Hepatocyte (in vitro differentiated cells): Measurements from ENCODE around the gene COBL. TPM values are rescaled to one million over a fixed set of nuclear protein-coding genes. Genes with fewer than 3 reads are reported as not detected.

Experiments
- DNase-seq: peaks from one replicate; pipeline ENCODE4 v3.0.0-alpha.2; 2016; ENCODE audit warnings: low spot score
- H2AFZ ChIP-seq: fragments of 200-600 bp; sonication (generic); 2 replicates; pipeline ENCODE4 v1.6.0; 2016; ENCODE audit warnings: antibody characterized with exemption, mild to moderate bottlenecking
- H3K27ac ChIP-seq: fragments of 200-600 bp; sonication (generic); 2 replicates; pipeline ENCODE4 v1.5.1; 2016; ENCODE audit warnings: mild to moderate bottlenecking
- H3K27me3 ChIP-seq: fragments of 200-600 bp; sonication (generic); 2 replicates; pipeline ENCODE4 v1.6.1; 2016
- H3K36me3 ChIP-seq: fragments of 200-600 bp; sonication (generic); replicated peaks from 2 replicates; pipeline ENCODE4 v1.5.1; 2016; ENCODE audit warnings: low read depth; ENCODE audit not compliant: insufficient read depth
- H3K4me1 ChIP-seq: fragments of 200-600 bp; sonication (generic); 2 replicates; pipeline ENCODE4 v1.5.1; 2016; ENCODE audit warnings: mild to moderate bottlenecking, moderate library complexity; ENCODE audit not compliant: insufficient read depth
- H3K4me2 ChIP-seq: fragments of 200-600 bp; sonication (generic); 2 replicates; pipeline ENCODE4 v1.6.0; 2016
- H3K4me3 ChIP-seq: fragments of 200-600 bp; sonication (generic); 2 replicates; pipeline ENCODE4 v1.5.1; 2016; ENCODE audit warnings: mild to moderate bottlenecking
- H3K79me2 ChIP-seq: fragments of 200-600 bp; sonication (generic); 2 replicates; pipeline ENCODE4 v1.6.0; 2017; ENCODE audit warnings: mild to moderate bottlenecking
- H3K9me2 ChIP-seq: fragments of 200-600 bp; sonication (generic); replicated peaks from 2 replicates; pipeline ENCODE4 v1.6.0; 2017; ENCODE audit warnings: mild to moderate bottlenecking; ENCODE audit not compliant: insufficient read depth
- H3K9me3 ChIP-seq: fragments of 200-600 bp; sonication (generic); 2 replicates; pipeline ENCODE4 v1.5.1; 2016; ENCODE audit warnings: low read depth, mild to moderate bottlenecking
- H4K20me1 ChIP-seq: fragments of 200-600 bp; sonication (generic); 2 replicates; pipeline ENCODE4 v1.6.0; 2016; ENCODE audit warnings: mild to moderate bottlenecking; ENCODE audit not compliant: insufficient read depth, poor library complexity, severe bottlenecking
- CTCF ChIP-seq: fragments of 200-600 bp; sonication (generic); IDR thresholded peaks from 2 replicates; pipeline ENCODE4 v1.5.1; 2016; ENCODE audit warnings: antibody characterized with exemption, mild to moderate bottlenecking; ENCODE audit not compliant: poor library complexity
- EZH2 ChIP-seq: fragments of 200-600 bp; sonication (generic); IDR thresholded peaks from 2 replicates; pipeline ENCODE4 v1.6.1; 2016; ENCODE audit warnings: antibody characterized with exemption, mild to moderate bottlenecking, borderline replicate concordance
- EZH2phosphoT487 ChIP-seq: fragments of 200-600 bp; sonication (generic); IDR thresholded peaks from one replicate; pipeline ENCODE4 v1.6.1; 2018; ENCODE audit warnings: antibody characterized with exemption, mild to moderate bottlenecking, low read depth, moderate library complexity; ENCODE audit not compliant: unreplicated experiment, severe bottlenecking
- WGBS: methylation state at CpG from one replicate; pipeline ENCODE4 v1.1.6; 2016; ENCODE audit warnings: low lambda C conversion rate; ENCODE audit errors: missing lambda C conversion rate; 5-methylcytosine and 5-hydroxymethylcytosine counted together
- polyA plus RNA-seq: library from polyadenylated mRNA; unstranded; fragments of >200 nt; fragmentation: Nextera tagmentation; extraction: Ambion mirVana; gene quantifications from 2 replicates; pipeline ENCODE4 v1.2.1, GENCODE V29; 2016
- total RNA-seq: library from RNA; depleted of rRNA; stranded (reverse); fragments of >200 nt; gene quantifications from 2 replicates; pipeline ENCODE4 v1.2.3, GENCODE V29; 2014

COBL gene
- total and polyA plus RNA-seq, 2 experiments from 2014 or later, result 7.8 to 20.5 TPM

GRCh38 chr7:51217804-51218203 is 98.8 kb downstream of the COBL start:
- Histone ChIP-seq H3K4me3 (no peak overlapping the region), H3K27me3 (no peaks in the 10 kb centered on the region), H3K4me2 (no peak overlapping the region), H3K9me3 (no peaks in the 10 kb centered on the region), H3K27ac (no peak overlapping the region), H2AFZ (no peak overlapping the region), H4K20me1 (no peaks in the 10 kb centered on the region), H3K79me2 (peaks cover 8% of the 10 kb centered on the region), H3K36me3 (no peaks in the 10 kb centered on the region), H3K4me1 (no peaks in the 10 kb centered on the region), H3K9me2 (no peaks in the 10 kb centered on the region)
- TF ChIP-seq EZH2, result no peak
- no peak for TF ChIP-seq EZH2phosphoT487
- TF ChIP-seq CTCF, result no peak
- WGBS, result 94% methylated on average over 6 of the region's 6 CpGs
- DNase-seq, result no peak

- Histone ChIP-seq H4K20me1 (no peaks in the 10 kb centered on the region), H3K9me3 (no peaks in the 10 kb centered on the region), H3K27ac (no peak overlapping the region), H3K4me3 (no peak overlapping the region), H3K4me1 (peaks cover 3% of the 10 kb centered on the region), H3K27me3 (no peaks in the 10 kb centered on the region), H2AFZ (no peak overlapping the region), H3K9me2 (no peaks in the 10 kb centered on the region), H3K4me2 (no peak overlapping the region), H3K79me2 (no peaks in the 10 kb centered on the region), H3K36me3 (no peaks in the 10 kb centered on the region)
- no peak for DNase-seq
- over 99% methylated on average over 7 of the region's 7 CpGs for WGBS
- TF ChIP-seq EZH2phosphoT487 (no peak), EZH2 (no peak), CTCF (no peak)
Observed at GRCh38 chr7:51214098-51214497, 102.5 kb downstream of the COBL start.

GRCh38 chr7:51213618-51214017 is 103.0 kb downstream of the COBL start:
- WGBS, result 92% methylated on average over 9 of the region's 9 CpGs
- DNase-seq, result no peak
- TF ChIP-seq EZH2phosphoT487 (no peak), CTCF (no peak), EZH2 (no peak)
- Histone ChIP-seq H3K79me2 (no peaks in the 10 kb centered on the region), H3K9me3 (no peaks in the 10 kb centered on the region), H3K4me3 (no peak overlapping the region), H3K27me3 (no peaks in the 10 kb centered on the region), H3K4me2 (no peak overlapping the region), H3K9me2 (no peaks in the 10 kb centered on the region), H3K36me3 (no peaks in the 10 kb centered on the region), H3K4me1 (peaks cover 5% of the 10 kb centered on the region), H4K20me1 (no peaks in the 10 kb centered on the region), H2AFZ (no peak overlapping the region), H3K27ac (no peak overlapping the region)

GRCh38 chr7:51210766-51211165 is 105.8 kb downstream of the COBL start:
- WGBS, result 88% methylated on average over 3 of the region's 3 CpGs
- Histone ChIP-seq H3K27ac (no peak overlapping the region), H3K27me3 (no peaks in the 10 kb centered on the region), H3K36me3 (no peaks in the 10 kb centered on the region), H3K4me1 (peaks cover 5% of the 10 kb centered on the region), H3K79me2 (no peaks in the 10 kb centered on the region), H2AFZ (no peak overlapping the region), H3K4me2 (no peak overlapping the region), H3K4me3 (no peak overlapping the region), H4K20me1 (no peaks in the 10 kb centered on the region), H3K9me3 (no peaks in the 10 kb centered on the region), H3K9me2 (no peaks in the 10 kb centered on the region)
- DNase-seq, result no peak
- TF ChIP-seq EZH2 (no peak), CTCF (no peak), EZH2phosphoT487 (no peak)
